T-helper 2 cell treated with Interferon-gamma antibody and Interleukin-4, amounts not matched to agents 5 μg/mL and 100 μg/mL, for 36 hours (primary cell): ENCODE data around the gene KCNQ2.
"Not testable (repeated sequence)": the region's sequence is repeated elsewhere in the genome, so short reads cannot be mapped to it uniquely, and the experiment has no call there.

ENCODE experiments used
- DNase-seq: peaks from one replicate; pipeline ENCODE4 v3.0.0; 2021; ENCODE audit warnings: low spot score
- H3K27ac Mint-ChIP-seq: one replicate; pipeline ENCODE4 v1.8.0; 2021; ENCODE audit warnings: mild to moderate bottlenecking, mixed read lengths
- H3K27me3 Mint-ChIP-seq: one replicate; pipeline ENCODE4 v1.8.0; 2021; ENCODE audit warnings: low read depth, mixed read lengths
- H3K36me3 Mint-ChIP-seq: one replicate; pipeline ENCODE4 v1.8.0; 2021; ENCODE audit warnings: low read depth, mixed read lengths
- H3K4me1 Mint-ChIP-seq: one replicate; pipeline ENCODE4 v1.8.0; 2021; ENCODE audit warnings: low read depth, mixed read lengths
- H3K4me3 Mint-ChIP-seq: one replicate; pipeline ENCODE4 v1.8.0; 2022; ENCODE audit warnings: mild to moderate bottlenecking, moderate library complexity, mixed read lengths
- H3K9me3 Mint-ChIP-seq: one replicate; pipeline ENCODE4 v1.8.0; 2021; ENCODE audit warnings: mixed read lengths

Gene KCNQ2

GRCh38 chr20:63384336-63384735 is 88.1 kb downstream of the KCNQ2 start:
- no peak overlapping the region for H3K27ac Mint-ChIP-seq
- no peaks in the 10 kb centered on the region for H3K27me3 Mint-ChIP-seq
- no peak for DNase-seq
- no peaks in the 10 kb centered on the region for H3K4me1 Mint-ChIP-seq
- no peaks in the 10 kb centered on the region for H3K36me3 Mint-ChIP-seq
- H3K9me3 Mint-ChIP-seq, result peaks cover 30% of the 10 kb centered on the region
- no peak overlapping the region for H3K4me3 Mint-ChIP-seq

- no peak overlapping the region for H3K27ac Mint-ChIP-seq
- no peaks in the 10 kb centered on the region for H3K27me3 Mint-ChIP-seq
- DNase-seq, result no peak
- H3K9me3 Mint-ChIP-seq, result peaks cover 30% of the 10 kb centered on the region
- no peak overlapping the region for H3K4me3 Mint-ChIP-seq
- H3K4me1 Mint-ChIP-seq, result no peaks in the 10 kb centered on the region
- H3K36me3 Mint-ChIP-seq, result no peaks in the 10 kb centered on the region
Measured at GRCh38 chr20:63383556-63383955, 88.9 kb downstream of the KCNQ2 start.

- H3K9me3 Mint-ChIP-seq, result peaks cover 26% of the 10 kb centered on the region
- no peaks in the 10 kb centered on the region for H3K4me1 Mint-ChIP-seq
- no peaks in the 10 kb centered on the region for H3K36me3 Mint-ChIP-seq
- H3K27me3 Mint-ChIP-seq, result no peaks in the 10 kb centered on the region
- DNase-seq, result no peak
- H3K4me3 Mint-ChIP-seq, result no peak overlapping the region
- no peak overlapping the region for H3K27ac Mint-ChIP-seq
Measured at GRCh38 chr20:63382551-63383300, 89.7 kb downstream of the KCNQ2 start.

- H3K9me3 Mint-ChIP-seq, result peaks cover 18% of the 10 kb centered on the region
- no peaks in the 10 kb centered on the region for H3K27me3 Mint-ChIP-seq
- H3K4me1 Mint-ChIP-seq, result no peaks in the 10 kb centered on the region
- no peaks in the 10 kb centered on the region for H3K36me3 Mint-ChIP-seq
- no peak overlapping the region for H3K4me3 Mint-ChIP-seq
- H3K27ac Mint-ChIP-seq, result no peak overlapping the region
- no peak for DNase-seq
Measured at GRCh38 chr20:63381781-63382431, 90.5 kb downstream of the KCNQ2 start.

GRCh38 chr20:63380346-63380870 is 92.0 kb downstream of the KCNQ2 start:
- H3K4me3 Mint-ChIP-seq, result no peak overlapping the region
- no peaks in the 10 kb centered on the region for H3K27me3 Mint-ChIP-seq
- no peak overlapping the region for H3K27ac Mint-ChIP-seq
- no peaks in the 10 kb centered on the region for H3K36me3 Mint-ChIP-seq
- no peaks in the 10 kb centered on the region for H3K4me1 Mint-ChIP-seq
- H3K9me3 Mint-ChIP-seq, result peaks cover 3% of the 10 kb centered on the region
- DNase-seq, result no peak

GRCh38 chr20:63379872-63380271 is 92.6 kb downstream of the KCNQ2 start:
- H3K27ac Mint-ChIP-seq, H3K27me3 Mint-ChIP-seq, H3K36me3 Mint-ChIP-seq, H3K4me1 Mint-ChIP-seq, H3K9me3 Mint-ChIP-seq, H3K4me3 Mint-ChIP-seq, DNase-seq: not testable (repeated sequence)

GRCh38 chr20:63379296-63379695 is 93.2 kb downstream of the KCNQ2 start:
- H3K4me3 Mint-ChIP-seq, result no peak overlapping the region
- DNase-seq, result no peak
- no peak overlapping the region for H3K27ac Mint-ChIP-seq
- H3K36me3 Mint-ChIP-seq, result no peaks in the 10 kb centered on the region
- H3K9me3 Mint-ChIP-seq, result no peaks in the 10 kb centered on the region
- no peaks in the 10 kb centered on the region for H3K4me1 Mint-ChIP-seq
- no peaks in the 10 kb centered on the region for H3K27me3 Mint-ChIP-seq

GRCh38 chr20:63378626-63379025 is 93.8 kb downstream of the KCNQ2 start:
- H3K36me3 Mint-ChIP-seq, result no peaks in the 10 kb centered on the region
- no peak overlapping the region for H3K27ac Mint-ChIP-seq
- no peaks in the 10 kb centered on the region for H3K27me3 Mint-ChIP-seq
- DNase-seq, result no peak
- H3K4me1 Mint-ChIP-seq, result no peaks in the 10 kb centered on the region
- no peak overlapping the region for H3K4me3 Mint-ChIP-seq
- H3K9me3 Mint-ChIP-seq, result no peaks in the 10 kb centered on the region

- H3K27me3 Mint-ChIP-seq, result no peaks in the 10 kb centered on the region
- H3K4me1 Mint-ChIP-seq, result no peaks in the 10 kb centered on the region
- no peak overlapping the region for H3K27ac Mint-ChIP-seq
- no peaks in the 10 kb centered on the region for H3K9me3 Mint-ChIP-seq
- no peak overlapping the region for H3K4me3 Mint-ChIP-seq
- no peak for DNase-seq
- H3K36me3 Mint-ChIP-seq, result no peaks in the 10 kb centered on the region
Measured at GRCh38 chr20:63377951-63378381, 94.5 kb downstream of the KCNQ2 start.

- no peak for DNase-seq
- H3K9me3 Mint-ChIP-seq, result no peaks in the 10 kb centered on the region
- H3K4me3 Mint-ChIP-seq, result no peak overlapping the region
- H3K27ac Mint-ChIP-seq, result no peak overlapping the region
- H3K27me3 Mint-ChIP-seq, result no peaks in the 10 kb centered on the region
- no peaks in the 10 kb centered on the region for H3K4me1 Mint-ChIP-seq
- no peaks in the 10 kb centered on the region for H3K36me3 Mint-ChIP-seq
Measured at GRCh38 chr20:63377256-63377941, 95.1 kb downstream of the KCNQ2 start.

- no peaks in the 10 kb centered on the region for H3K4me1 Mint-ChIP-seq
- H3K27me3 Mint-ChIP-seq, result no peaks in the 10 kb centered on the region
- H3K4me3 Mint-ChIP-seq, result no peak overlapping the region
- no peak overlapping the region for H3K27ac Mint-ChIP-seq
- no peak for DNase-seq
- H3K9me3 Mint-ChIP-seq, result no peaks in the 10 kb centered on the region
- H3K36me3 Mint-ChIP-seq, result no peaks in the 10 kb centered on the region
Measured at GRCh38 chr20:63376283-63377250, 95.9 kb downstream of the KCNQ2 start.

- no peak for DNase-seq
- Mint-ChIP-seq H3K4me1 (no peaks in the 10 kb centered on the region), H3K9me3 (no peaks in the 10 kb centered on the region), H3K27ac (no peak overlapping the region), H3K36me3 (no peaks in the 10 kb centered on the region), H3K4me3 (no peak overlapping the region), H3K27me3 (no peaks in the 10 kb centered on the region)
Measured at GRCh38 chr20:63375438-63375837, 97.0 kb downstream of the KCNQ2 start.

- DNase-seq, result no peak
- no peaks in the 10 kb centered on the region for H3K36me3 Mint-ChIP-seq
- H3K27ac Mint-ChIP-seq, result no peak overlapping the region
- H3K4me1 Mint-ChIP-seq, result no peaks in the 10 kb centered on the region
- no peak overlapping the region for H3K4me3 Mint-ChIP-seq
- H3K27me3 Mint-ChIP-seq, result no peaks in the 10 kb centered on the region
- no peaks in the 10 kb centered on the region for H3K9me3 Mint-ChIP-seq
Measured at GRCh38 chr20:63374504-63374903, 98.0 kb downstream of the KCNQ2 start.
